Measurements from ENCODE around the gene BRAF. TPM values are rescaled to one million over a fixed set of nuclear protein-coding genes. Genes with fewer than 3 reads are reported as not detected.

BRAF gene
- total RNA-seq, 3 donors from 2014 or later: 25.5 to 44.2 (median 29.2) TPM

- H3K9me3 ChIP-seq: no peaks in the 10 kb centered on the region
- no peak for DNase-seq
- no peak for ATAC-seq
- H3K4me1 ChIP-seq (ENCODE audit: low read depth): no peaks in the 10 kb centered on the region
- intact Hi-C loops (cut with DNase I, micrococcal nuclease): no loop called here
- no peak for TF ChIP-seq CTCF (IDR thresholded peaks at IDR 0.05)
- no peak overlapping the region for H3K4me3 ChIP-seq
- H3K36me3 ChIP-seq (ENCODE audit: low read depth): no peaks in the 10 kb centered on the region
Observed at GRCh38 chr7:140724706-140725105, 200.0 kb downstream of the BRAF start.

GRCh38 chr7:140723574-140723973, 201.2 kb downstream of the BRAF start:
- H3K4me1 ChIP-seq (ENCODE audit: low read depth): no peaks in the 10 kb centered on the region
- intact Hi-C loops (cut with DNase I, micrococcal nuclease): no loop called here
- no peak for DNase-seq
- TF ChIP-seq CTCF (IDR thresholded peaks at IDR 0.05): no peak
- H3K36me3 ChIP-seq (ENCODE audit: low read depth): no peaks in the 10 kb centered on the region
- H3K4me3 ChIP-seq: no peak overlapping the region
- no peak for ATAC-seq
- H3K9me3 ChIP-seq: no peaks in the 10 kb centered on the region

GRCh38 chr7:140723006-140723405, 201.7 kb downstream of the BRAF start:
- DNase-seq: no peak
- H3K4me1 ChIP-seq (ENCODE audit: low read depth): no peaks in the 10 kb centered on the region
- intact Hi-C loops (cut with DNase I, micrococcal nuclease): no loop called here
- peak; percentile 34 for ATAC-seq
- H3K9me3 ChIP-seq: no peaks in the 10 kb centered on the region
- TF ChIP-seq CTCF (IDR thresholded peaks at IDR 0.05): no peak
- H3K4me3 ChIP-seq: no peak overlapping the region
- no peaks in the 10 kb centered on the region for H3K36me3 ChIP-seq (ENCODE audit: low read depth)

GRCh38 chr7:140722254-140722653, 202.5 kb downstream of the BRAF start:
- H3K36me3 ChIP-seq (ENCODE audit: low read depth): no peaks in the 10 kb centered on the region
- ATAC-seq (no peak), DNase-seq (no peak)
- no peak overlapping the region for H3K4me3 ChIP-seq
- no peaks in the 10 kb centered on the region for H3K4me1 ChIP-seq (ENCODE audit: low read depth)
- intact Hi-C loops (cut with DNase I, micrococcal nuclease): no loop called here
- TF ChIP-seq CTCF (IDR thresholded peaks at IDR 0.05): no peak
- no peaks in the 10 kb centered on the region for H3K9me3 ChIP-seq

GRCh38 chr7:140719721-140720120, 205.0 kb downstream of the BRAF start:
- intact Hi-C loops (cut with DNase I, micrococcal nuclease): no loop called here
- H3K4me1 ChIP-seq (ENCODE audit: low read depth): no peaks in the 10 kb centered on the region
- no peak for ATAC-seq
- no peaks in the 10 kb centered on the region for H3K36me3 ChIP-seq (ENCODE audit: low read depth)
- no peaks in the 10 kb centered on the region for H3K9me3 ChIP-seq
- no peak for DNase-seq
- no peak for TF ChIP-seq CTCF (IDR thresholded peaks at IDR 0.05)
- no peak overlapping the region for H3K4me3 ChIP-seq

Measured in mucosa of descending colon (tissue), 3 donors.